HepG2 (cell line): Measurements from ENCODE around the gene UBE2G2. TPM values are rescaled to one million over a fixed set of nuclear protein-coding genes. Genes with fewer than 3 reads are reported as not detected.
A peak's percentile ranks its signal among the peaks of the same experiment; 100 is the strongest.

ENCODE experiments used
- ARID5B ChIP-seq: IDR thresholded peaks from 2 replicates; pipeline ENCODE4 v1.4.0; 2020; ENCODE audit warnings: mild to moderate bottlenecking, missing genetic modification reagents
- BORCS8-MEF2B ChIP-seq: sonication (generic); formaldehyde crosslinking; IDR thresholded peaks from 2 replicates; pipeline ENCODE4 v1.8.0; 2022; ENCODE audit warnings: mild to moderate bottlenecking, missing genetic modification reagents
- CTCF ChIP-seq: sonication (generic); formaldehyde crosslinking; IDR thresholded peaks from 2 replicates; pipeline ENCODE4 v1.5.0; 2020; ENCODE audit warnings: mild to moderate bottlenecking, missing genetic modification reagents, moderate library complexity
- HOXA3 ChIP-seq: sonication (generic); formaldehyde crosslinking; IDR thresholded peaks from 2 replicates; pipeline ENCODE4 v1.5.0; 2020; ENCODE audit warnings: missing genetic modification reagents
- JUND ChIP-seq: sonication (generic); formaldehyde crosslinking; IDR thresholded peaks from 2 replicates; pipeline ENCODE4 v1.8.0; 2022; ENCODE audit warnings: mild to moderate bottlenecking, missing genetic modification reagents
- SRY ChIP-seq: sonication (generic); formaldehyde crosslinking; IDR thresholded peaks from 2 replicates; pipeline ENCODE4 v1.8.0; 2022; ENCODE audit warnings: mild to moderate bottlenecking, missing genetic modification reagents
- TERF1 ChIP-seq: sonication (generic); formaldehyde crosslinking; IDR thresholded peaks from 2 replicates; pipeline ENCODE4 v1.8.0; 2022; ENCODE audit warnings: mild to moderate bottlenecking, missing genetic modification reagents, moderate library complexity
- ZC3H4 ChIP-seq: sonication (generic); formaldehyde crosslinking; IDR thresholded peaks from 2 replicates; pipeline ENCODE4 v1.4.0; 2020; ENCODE audit warnings: missing genetic modification reagents, borderline replicate concordance
- ZNF543 ChIP-seq: sonication (generic); formaldehyde crosslinking; IDR thresholded peaks from 2 replicates; pipeline ENCODE4 v1.4.0; 2020; ENCODE audit warnings: mild to moderate bottlenecking, missing genetic modification reagents
- ZNF781 ChIP-seq: sonication (generic); formaldehyde crosslinking; IDR thresholded peaks from 2 replicates; pipeline ENCODE4 v1.5.1; 2020; ENCODE audit warnings: borderline replicate concordance, mild to moderate bottlenecking, missing genetic modification reagents; ENCODE audit errors: not compliant biosample characterization
- polyA plus RNA-seq, 8 experiments: library from polyadenylated mRNA; depleted of rRNA in 3 of 8; stranded (reverse) in 7 of 8; unstranded in 1 of 8; fragments of >200 nt; fragmentation: Illumina TruSeq in 4 of 8; extraction: Trizol in 4 of 8; gene quantifications; 2 replicates each; pipeline versions ENCODE4 v1.2.1 to v1.2.3, GENCODE V29; 2011 to 2016; ENCODE audit warnings: low read depth in 4 of 8, missing spikeins in 1 of 8, mixed read lengths in 1 of 8; ENCODE audit not compliant: insufficient read depth in 1 of 8
- total RNA-seq, 5 experiments: library from RNA; depleted of rRNA; stranded (reverse); fragments of >200 nt; fragmentation: Illumina TruSeq; extraction: Trizol; gene quantifications; 2 replicates each; pipeline ENCODE4 v1.2.3, GENCODE V29; 2016; ENCODE audit warnings: low read depth in 1 of 5
- TF ChIP-seq, protein P1 (sequence below): sonication (generic); formaldehyde crosslinking; IDR thresholded peaks from 2 replicates; pipeline ENCODE4 v1.4.0; 2020; ENCODE audit warnings: mild to moderate bottlenecking, low read depth, missing genetic modification reagents
- TF ChIP-seq, protein P2 (sequence below): sonication (generic); formaldehyde crosslinking; IDR thresholded peaks from 2 replicates; pipeline ENCODE4 v1.4.0; 2020; ENCODE audit warnings: mild to moderate bottlenecking, missing genetic modification reagents, borderline replicate concordance
- TF ChIP-seq, protein P3 (sequence below): sonication (generic); formaldehyde crosslinking; IDR thresholded peaks from 2 replicates; pipeline ENCODE4 v1.4.0; 2020; ENCODE audit warnings: missing genetic modification reagents, mild to moderate bottlenecking, borderline replicate concordance

The UBE2G2 gene
- total and polyA plus RNA-seq, 2 of the 13 experiments (the other 11 are each of a cell fraction or from before 2014, with no cell fraction given), result 55.4 to 92.0 TPM

DNA sequence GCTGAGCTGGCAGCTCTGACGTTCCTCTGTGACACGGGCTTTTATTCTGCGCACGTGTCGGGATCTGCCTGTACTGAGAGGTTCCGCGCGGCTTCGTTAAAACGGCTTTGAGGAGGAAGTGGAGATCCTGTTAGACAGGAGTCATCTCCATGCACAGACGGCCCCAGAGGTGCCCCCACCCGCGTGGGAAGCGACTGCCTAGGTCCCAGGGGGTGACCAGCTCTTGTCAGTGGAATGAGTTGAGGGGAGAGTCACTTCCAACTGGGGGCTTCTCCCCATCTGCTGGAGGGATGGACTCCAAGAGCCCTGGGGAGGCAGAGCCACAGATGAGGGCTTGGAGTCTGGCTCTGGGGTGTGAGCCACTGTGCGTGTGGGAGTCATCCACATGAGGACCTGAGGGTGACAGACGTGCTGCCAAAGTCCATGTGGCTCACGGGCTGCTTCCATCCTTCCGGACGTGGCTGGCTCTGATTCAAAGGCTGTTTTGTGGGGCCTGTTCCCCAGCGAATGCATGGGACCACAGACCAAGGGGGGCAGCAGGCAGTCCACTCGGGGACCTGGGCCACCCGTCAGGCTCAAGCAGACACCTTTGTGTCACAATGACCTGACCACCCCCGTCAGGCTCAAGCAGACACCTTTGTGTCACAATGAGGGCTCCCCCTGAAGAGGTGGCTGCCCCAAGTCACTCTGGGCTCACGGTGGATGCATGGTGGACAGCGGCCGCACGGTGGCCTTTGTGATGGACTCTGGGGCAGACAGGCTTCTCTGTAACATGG lies 45.1 kb upstream of the UBE2G2 start (continued):
- peak; percentile 43; the same call in 1 of the 2 replicates for TF ChIP-seq CTCF (CRISPR knock-in tag)
- TF ChIP-seq, protein P1, sequence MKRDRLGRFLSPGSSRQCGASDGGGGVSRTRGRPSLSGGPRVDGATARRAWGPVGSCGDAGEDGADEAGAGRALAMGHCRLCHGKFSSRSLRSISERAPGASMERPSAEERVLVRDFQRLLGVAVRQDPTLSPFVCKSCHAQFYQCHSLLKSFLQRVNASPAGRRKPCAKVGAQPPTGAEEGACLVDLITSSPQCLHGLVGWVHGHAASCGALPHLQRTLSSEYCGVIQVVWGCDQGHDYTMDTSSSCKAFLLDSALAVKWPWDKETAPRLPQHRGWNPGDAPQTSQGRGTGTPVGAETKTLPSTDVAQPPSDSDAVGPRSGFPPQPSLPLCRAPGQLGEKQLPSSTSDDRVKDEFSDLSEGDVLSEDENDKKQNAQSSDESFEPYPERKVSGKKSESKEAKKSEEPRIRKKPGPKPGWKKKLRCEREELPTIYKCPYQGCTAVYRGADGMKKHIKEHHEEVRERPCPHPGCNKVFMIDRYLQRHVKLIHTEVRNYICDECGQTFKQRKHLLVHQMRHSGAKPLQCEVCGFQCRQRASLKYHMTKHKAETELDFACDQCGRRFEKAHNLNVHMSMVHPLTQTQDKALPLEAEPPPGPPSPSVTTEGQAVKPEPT (CRISPR knock-in tag), result 0 out of 2 replicates have a peak, but pooled peaks have one; percentile 34
- TF ChIP-seq TERF1, result no peak
- no peak; the same call in 1 of the 2 replicates for TF ChIP-seq HOXA3 (CRISPR knock-in tag)
- TF ChIP-seq ZNF543 (CRISPR knock-in tag), result no peak
- TF ChIP-seq ZC3H4, result no peak
- peak; percentile 41; the same call in 1 of the 2 replicates for TF ChIP-seq ARID5B
- TF ChIP-seq SRY (CRISPR knock-in tag), result 0 out of 2 replicates have a peak, but pooled peaks have one; percentile 65
- TF ChIP-seq, protein P2, sequence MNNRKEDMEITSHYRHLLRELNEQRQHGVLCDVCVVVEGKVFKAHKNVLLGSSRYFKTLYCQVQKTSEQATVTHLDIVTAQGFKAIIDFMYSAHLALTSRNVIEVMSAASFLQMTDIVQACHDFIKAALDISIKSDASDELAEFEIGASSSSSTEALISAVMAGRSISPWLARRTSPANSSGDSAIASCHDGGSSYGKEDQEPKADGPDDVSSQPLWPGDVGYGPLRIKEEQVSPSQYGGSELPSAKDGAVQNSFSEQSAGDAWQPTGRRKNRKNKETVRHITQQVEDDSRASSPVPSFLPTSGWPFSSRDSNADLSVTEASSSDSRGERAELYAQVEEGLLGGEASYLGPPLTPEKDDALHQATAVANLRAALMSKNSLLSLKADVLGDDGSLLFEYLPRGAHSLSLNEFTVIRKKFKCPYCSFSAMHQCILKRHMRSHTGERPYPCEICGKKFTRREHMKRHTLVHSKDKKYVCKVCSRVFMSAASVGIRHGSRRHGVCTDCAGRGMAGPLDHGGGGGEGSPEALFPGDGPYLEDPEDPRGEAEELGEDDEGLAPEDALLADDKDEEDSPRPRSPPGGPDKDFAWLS (CRISPR knock-in tag), result peak; percentile 79; the same call in 1 of the 2 replicates
- TF ChIP-seq, protein P3, sequence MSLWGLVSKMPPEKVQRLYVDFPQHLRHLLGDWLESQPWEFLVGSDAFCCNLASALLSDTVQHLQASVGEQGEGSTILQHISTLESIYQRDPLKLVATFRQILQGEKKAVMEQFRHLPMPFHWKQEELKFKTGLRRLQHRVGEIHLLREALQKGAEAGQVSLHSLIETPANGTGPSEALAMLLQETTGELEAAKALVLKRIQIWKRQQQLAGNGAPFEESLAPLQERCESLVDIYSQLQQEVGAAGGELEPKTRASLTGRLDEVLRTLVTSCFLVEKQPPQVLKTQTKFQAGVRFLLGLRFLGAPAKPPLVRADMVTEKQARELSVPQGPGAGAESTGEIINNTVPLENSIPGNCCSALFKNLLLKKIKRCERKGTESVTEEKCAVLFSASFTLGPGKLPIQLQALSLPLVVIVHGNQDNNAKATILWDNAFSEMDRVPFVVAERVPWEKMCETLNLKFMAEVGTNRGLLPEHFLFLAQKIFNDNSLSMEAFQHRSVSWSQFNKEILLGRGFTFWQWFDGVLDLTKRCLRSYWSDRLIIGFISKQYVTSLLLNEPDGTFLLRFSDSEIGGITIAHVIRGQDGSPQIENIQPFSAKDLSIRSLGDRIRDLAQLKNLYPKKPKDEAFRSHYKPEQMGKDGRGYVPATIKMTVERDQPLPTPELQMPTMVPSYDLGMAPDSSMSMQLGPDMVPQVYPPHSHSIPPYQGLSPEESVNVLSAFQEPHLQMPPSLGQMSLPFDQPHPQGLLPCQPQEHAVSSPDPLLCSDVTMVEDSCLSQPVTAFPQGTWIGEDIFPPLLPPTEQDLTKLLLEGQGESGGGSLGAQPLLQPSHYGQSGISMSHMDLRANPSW (CRISPR knock-in tag), result no peak
- no peak for TF ChIP-seq BORCS8-MEF2B
- no peak for TF ChIP-seq JUND (CRISPR knock-in tag)
- TF ChIP-seq ZNF781 (CRISPR knock-in tag), result peak; percentile 44
